H1 (cell line): ENCODE results near the gene IKZF3. TPM values are rescaled to one million over a fixed set of nuclear protein-coding genes. Genes with fewer than 3 reads are reported as not detected.

ENCODE experiments used
- CTCF ChIA-PET: fragments of 300-600 bp; sonication (Branson Sonifier 250); formaldehyde crosslinking; loops from one replicate; lab custom pipeline; 2021; ENCODE audit not compliant: partially characterized antibody; lab: Charles Lee
- POLR2A ChIA-PET: fragments of 300-600 bp; sonication (Branson Sonifier 250); formaldehyde crosslinking; loops from one replicate; lab custom pipeline; 2021; ENCODE audit warnings: inconsistent platforms; ENCODE audit not compliant: partially characterized antibody; lab: Charles Lee
- DNase-seq, 2 experiments: peaks; one replicate each; pipeline versions ENCODE4 v3.0.0 to v3.0.0-alpha.2; 2010 to 2022; ENCODE audit warnings: low spot score in 2 of 2, low read depth in 1 of 2, mixed read lengths in 1 of 2
- FAIRE-seq: peaks from 2 replicates; lab custom pipeline; 2011; peaks lifted over from hg19 to GRCh38; lab: Jason Lieb, UNC
- H2AFZ ChIP-seq: 2 replicates; pipeline ENCODE4 v1.8.1; 2012; ENCODE audit warnings: low read length, inconsistent platforms
- H2AK5ac ChIP-seq: 2 replicates; pipeline ENCODE4 v1.6.1; 2013; ENCODE audit warnings: low read depth, low read length
- H2BK120ac ChIP-seq: replicated peaks from 2 replicates; pipeline ENCODE3; 2013; ENCODE audit warnings: low read depth, low read length, inconsistent platforms
- H2BK12ac ChIP-seq: 2 replicates; pipeline ENCODE4 v1.6.1; 2013; ENCODE audit warnings: low read depth, low read length
- H2BK15ac ChIP-seq: 2 replicates; pipeline ENCODE4 v1.6.1; 2013; ENCODE audit warnings: low read length
- H2BK20ac ChIP-seq: 2 replicates; pipeline ENCODE4 v1.6.1; 2013; ENCODE audit warnings: low read length
- H2BK5ac ChIP-seq: 2 replicates; pipeline ENCODE4 v1.6.1; 2013; ENCODE audit warnings: low read depth, low read length
- H3K14ac ChIP-seq: 2 replicates; pipeline ENCODE4 v1.6.1; 2013; ENCODE audit warnings: inconsistent platforms; ENCODE audit not compliant: insufficient read length
- H3K18ac ChIP-seq: 2 replicates; pipeline ENCODE4 v1.6.1; 2013; ENCODE audit warnings: low read length; ENCODE audit errors: extremely low read depth
- H3K23ac ChIP-seq: 2 replicates; pipeline ENCODE4 v1.6.1; 2013; ENCODE audit warnings: inconsistent platforms; ENCODE audit not compliant: insufficient read length
- H3K23me2 ChIP-seq: 2 replicates; pipeline ENCODE4 v1.6.1; 2013; ENCODE audit warnings: low read depth, low read length
- H3K27ac ChIP-seq: 2 replicates; pipeline ENCODE4 v1.6.1; 2011; ENCODE audit warnings: low read depth, low read length, inconsistent platforms
- H3K27me3 ChIP-seq, 4 experiments: replicated peaks in 1 of 4; 1 replicate in 1 of 4; 2 replicates in 3 of 4; pipeline versions ENCODE4 v1.6.1 to v1.8.1; 2011 to 2013; ENCODE audit warnings: low read length in 3 of 4, mild to moderate bottlenecking in 3 of 4, inconsistent platforms in 2 of 4, mixed read lengths in 2 of 4, moderate library complexity in 1 of 4; ENCODE audit not compliant: control insufficient read depth in 3 of 4, insufficient read depth in 3 of 4; ENCODE audit errors: extremely low read depth in 1 of 4
- H3K36me3 ChIP-seq, 4 experiments: 2 replicates each; pipeline versions ENCODE4 v1.6.1 to v1.8.1; 2011 to 2013; ENCODE audit warnings: mild to moderate bottlenecking in 4 of 4, low read length in 3 of 4, moderate library complexity in 2 of 4, control low read depth in 1 of 4, inconsistent platforms in 1 of 4; ENCODE audit not compliant: insufficient read depth in 4 of 4, control insufficient read depth in 2 of 4
- H3K4ac ChIP-seq: replicated peaks from 2 replicates; pipeline ENCODE3; 2013; ENCODE audit warnings: low read length, low read depth, mixed read lengths, inconsistent platforms; ENCODE audit not compliant: insufficient read length
- H3K4me1 ChIP-seq, 4 experiments: replicated peaks in 1 of 4; 1 replicate in 1 of 4; 2 replicates in 3 of 4; pipeline versions ENCODE4 v1.6.1 to v1.8.1; 2011 to 2013; ENCODE audit warnings: low read length in 3 of 4, inconsistent platforms in 2 of 4, mixed read lengths in 1 of 4; ENCODE audit not compliant: insufficient read depth in 4 of 4, control insufficient read depth in 3 of 4
- H3K4me2 ChIP-seq, 2 experiments: 2 replicates each; pipeline versions ENCODE4 v1.6.1 to v1.8.1; 2011 to 2013; ENCODE audit warnings: low read depth in 2 of 2, low read length in 2 of 2, control low read depth in 1 of 2, inconsistent platforms in 1 of 2, mild to moderate bottlenecking in 1 of 2; ENCODE audit not compliant: insufficient read depth in 1 of 2
- H3K4me3 ChIP-seq, 4 experiments: fragments of 200-600, 300-600 bp in 1 of 4; sonication (generic), shearing (Covaris generic), sonication (Bioruptor Twin) in 1 of 4; 2 replicates each; pipeline versions ENCODE4 v1.5.1 to v1.8.1; 2011 to 2016; ENCODE audit warnings: low read length in 4 of 4, low read depth in 3 of 4, control low read depth in 2 of 4, inconsistent platforms in 2 of 4, mild to moderate bottlenecking in 2 of 4, mixed read lengths in 1 of 4, moderate library complexity in 1 of 4; ENCODE audit not compliant: insufficient read depth in 2 of 4; ENCODE audit errors: extremely low read depth in 1 of 4
- H3K56ac ChIP-seq: replicated peaks from 2 replicates; pipeline ENCODE3; 2013; ENCODE audit warnings: low read depth, mild to moderate bottlenecking, mixed read lengths, low read length, inconsistent platforms; ENCODE audit not compliant: insufficient read length
- H3K79me1 ChIP-seq: 2 replicates; pipeline ENCODE4 v1.6.1; 2013; ENCODE audit warnings: low read depth, low read length, control low read depth
- H3K79me2 ChIP-seq, 2 experiments: 2 replicates each; pipeline versions ENCODE4 v1.6.1 to v1.8.1; 2012 to 2013; ENCODE audit warnings: low read length in 2 of 2, mild to moderate bottlenecking in 2 of 2, inconsistent platforms in 1 of 2; ENCODE audit not compliant: insufficient read depth in 2 of 2, control insufficient read depth in 1 of 2
- H3K9ac ChIP-seq, 4 experiments: replicated peaks in 1 of 4; 1 replicate in 1 of 4; 2 replicates in 3 of 4; pipeline versions ENCODE4 v1.6.1 to v1.8.1; 2011 to 2013; ENCODE audit warnings: low read depth in 3 of 4, low read length in 3 of 4, control low read depth in 2 of 4, mild to moderate bottlenecking in 2 of 4, moderate library complexity in 2 of 4, inconsistent platforms in 1 of 4; ENCODE audit errors: extremely low read depth in 1 of 4
- H3K9me3 ChIP-seq, 2 experiments: 2 replicates each; pipeline versions ENCODE4 v1.6.1 to v1.8.1; 2012 to 2013; ENCODE audit warnings: mild to moderate bottlenecking in 2 of 2, moderate library complexity in 2 of 2, control low read depth in 1 of 2, inconsistent platforms in 1 of 2, low read depth in 1 of 2, low read length in 1 of 2, mixed read lengths in 1 of 2; ENCODE audit not compliant: insufficient read depth in 2 of 2
- H4K20me1 ChIP-seq, 2 experiments: replicated peaks in 1 of 2; 2 replicates each; pipeline versions ENCODE3 to v1.8.1; 2011 to 2013; ENCODE audit warnings: inconsistent platforms in 2 of 2, low read length in 2 of 2, mild to moderate bottlenecking in 1 of 2; ENCODE audit not compliant: insufficient read depth in 2 of 2, control insufficient read depth in 1 of 2
- H4K5ac ChIP-seq: 2 replicates; pipeline ENCODE4 v1.6.1; 2013; ENCODE audit warnings: low read length, low read depth, mixed read lengths, inconsistent platforms; ENCODE audit not compliant: insufficient read length
- H4K8ac ChIP-seq: 2 replicates; pipeline ENCODE4 v1.8.0; 2013; ENCODE audit warnings: mild to moderate bottlenecking, moderate library complexity, low read length, inconsistent platforms; ENCODE audit not compliant: insufficient read depth; ENCODE audit errors: extremely low read depth
- H4K91ac ChIP-seq: replicated peaks from 2 replicates; pipeline ENCODE3; 2013; ENCODE audit warnings: low read length, mixed read lengths, inconsistent platforms; ENCODE audit not compliant: insufficient read length
- BCL11A ChIP-seq, 2 experiments: IDR thresholded peaks; one replicate each; pipeline ENCODE4 v1.6.1; 2011; ENCODE audit warnings: low read depth in 2 of 2, low read length in 2 of 2, mild to moderate bottlenecking in 2 of 2
- NANOG ChIP-seq: IDR thresholded peaks from 2 replicates; pipeline ENCODE4 v1.6.1; 2011; ENCODE audit warnings: low read length, low read depth, mild to moderate bottlenecking, inconsistent platforms; ENCODE audit not compliant: insufficient read depth, poor library complexity, severe bottlenecking
- PHF8 ChIP-seq: fragments of 200-600 bp; sonication (generic); conservative IDR thresholded peaks from 2 replicates; pipeline ENCODE4 v1.7.1; 2012; ENCODE audit warnings: low read depth, mild to moderate bottlenecking, inconsistent platforms, low read length, moderate library complexity
- TAF7 ChIP-seq: optimal IDR thresholded peaks from 2 replicates; pipeline ENCODE3; 2011; ENCODE audit warnings: low read depth, mild to moderate bottlenecking, inconsistent platforms, low read length, moderate library complexity, borderline replicate concordance
- WGBS, 2 experiments: shearing (Covaris generic) in 1 of 2; methylation state at CpG; one replicate each; pipeline versions ENCODE4 v1.1.6 to v1.1.7; 2013 to 2015; ENCODE audit warnings: low lambda C conversion rate in 2 of 2, mixed read lengths in 2 of 2, inconsistent platforms in 1 of 2, low coverage in 1 of 2, missing lambda C conversion rate in 1 of 2; ENCODE audit not compliant: insufficient replicate concordance in 2 of 2, insufficient coverage in 1 of 2, insufficient read length in 1 of 2; ENCODE audit errors: extremely low coverage in 1 of 2, missing lambda C conversion rate in 1 of 2; 5-methylcytosine and 5-hydroxymethylcytosine counted together
- polyA plus RNA-seq, 7 experiments: library from polyadenylated mRNA; depleted of rRNA in 3 of 7; stranded (reverse) in 5 of 7; unstranded in 2 of 7; fragments of >200 nt in 5 of 7; fragments of 200-250 nt in 2 of 7; gene quantifications; 1 replicate in 5 of 7; 2 replicates in 1 of 7; 4 replicates in 1 of 7; pipeline versions ENCODE4 v1.2.1 to v1.2.3, GENCODE V29; 2011 to 2013; ENCODE audit warnings: missing spikeins in 2 of 7, mixed read lengths in 2 of 7
- total RNA-seq: library from RNA; stranded (reverse); fragmentation: NEBNext Ultra II Directional; extraction: Animal tissue kit (Norgen Biotek cat#: 25700); gene quantifications from 2 replicates; pipeline ENCODE4 v1.2.1, GENCODE V29; 2021

IKZF3 gene
- total and polyA plus RNA-seq, 2 of the 8 experiments (the other 6 are each of a cell fraction or from before 2014, with no cell fraction given): 0.23 to 0.56 TPM

GRCh38 chr17:39908789-39909352, 44.8 kb upstream of the IKZF3 start:
- WGBS, 2 experiments: 88% methylated on average over 6 of the region's 6 CpGs; no CpG with 5 or more reads in 1 of the 2 experiments
- no peak overlapping the region for H3K56ac ChIP-seq
- TF ChIP-seq NANOG (no peak), TAF7 (no peak), PHF8 (no peak), BCL11A (IDR thresholded peaks at IDR 0.05; ENCODE audit: low read depth in 2 of 2, low read length in 2 of 2) (no peak)
- no peaks in the 10 kb centered on the region for H3K79me2 ChIP-seq
- no peak overlapping the region for H3K14ac ChIP-seq
- no peak overlapping the region for H3K9ac ChIP-seq
- peaks cover 0 to 12% (median 2%) of the 10 kb centered on the region in 4 experiments; a peak in 5 of 8 replicates for H3K36me3 ChIP-seq
- no peaks in the 10 kb centered on the region for H3K23me2 ChIP-seq
- no peak overlapping the region for H4K8ac ChIP-seq
- H4K5ac ChIP-seq: no peak overlapping the region
- no peak overlapping the region for H2BK5ac ChIP-seq
- H2BK15ac ChIP-seq: no peak overlapping the region
- FAIRE-seq (no peak), DNase-seq (no peak)
- no peak overlapping the region for H2AK5ac ChIP-seq
- no peak overlapping the region for H4K91ac ChIP-seq
- POLR2A ChIA-PET: interaction anchor here (1.1 to 1.5 kb wide), 2 partner anchors 10 to 17 kb away, joined by 3 to 4 read pairs; no protein-coding TSS in a partner anchor
- H2BK20ac ChIP-seq: no peak overlapping the region
- H2AFZ ChIP-seq: no peak overlapping the region
- no peak overlapping the region for H3K27ac ChIP-seq
- no peaks in the 10 kb centered on the region for H3K9me3 ChIP-seq
- H3K4me2 ChIP-seq: no peak overlapping the region
- H3K4me3 ChIP-seq: no peak overlapping the region
- H3K18ac ChIP-seq: no peak overlapping the region
- H2BK12ac ChIP-seq: no peak overlapping the region
- CTCF ChIA-PET: interaction anchor here (1.3 kb wide), 1 partner anchor 34 kb away, joined by 4 read pairs; no protein-coding TSS in a partner anchor
- no peak overlapping the region for H3K23ac ChIP-seq
- no peaks in the 10 kb centered on the region for H4K20me1 ChIP-seq
- no peak overlapping the region for H2BK120ac ChIP-seq
- no peaks in the 10 kb centered on the region for H3K79me1 ChIP-seq
- no peaks in the 10 kb centered on the region for H3K4me1 ChIP-seq
- H3K27me3 ChIP-seq: no peaks in the 10 kb centered on the region
- no peak overlapping the region for H3K4ac ChIP-seq
